Measurements from ENCODE around the gene GPR142.

The GPR142 gene

GRCh38 chr17:74349120-74349519 is 18.2 kb upstream of the GPR142 start:
- ATAC-seq, result no peak

GRCh38 chr17:74350486-74350885 is 16.8 kb upstream of the GPR142 start:
- no peak for ATAC-seq
- no peak for TF ChIP-seq TCF4 (CRISPR knock-in tag; IDR thresholded peaks at IDR 0.05; ENCODE audit: borderline replicate concordance)
- no peak for TF ChIP-seq SNAI2 (CRISPR knock-in tag; IDR thresholded peaks at IDR 0.05)
- TF ChIP-seq TSHZ2 (CRISPR knock-in tag; IDR thresholded peaks at IDR 0.05), result no peak
- no peak for TF ChIP-seq ZNF70 (CRISPR knock-in tag; IDR thresholded peaks at IDR 0.05)
- TF ChIP-seq ESRRG (CRISPR knock-in tag; IDR thresholded peaks at IDR 0.05), result no peak
- TF ChIP-seq POU6F1 (CRISPR knock-in tag; IDR thresholded peaks at IDR 0.05; ENCODE audit: borderline replicate concordance, low read depth), result no peak
- TF ChIP-seq RARB (CRISPR knock-in tag; IDR thresholded peaks at IDR 0.05), result no peak
- no peak for TF ChIP-seq BACH2 (CRISPR knock-in tag; IDR thresholded peaks at IDR 0.05; ENCODE audit: borderline replicate concordance)
- no peak for TF ChIP-seq CREB5 (CRISPR knock-in tag; IDR thresholded peaks at IDR 0.05; ENCODE audit: low read depth)
- no peak for TF ChIP-seq PPARA (CRISPR knock-in tag; IDR thresholded peaks at IDR 0.05; ENCODE audit: borderline replicate concordance)
- TF ChIP-seq ARNTL (CRISPR knock-in tag; IDR thresholded peaks at IDR 0.05; ENCODE audit: borderline replicate concordance, low read depth), result no peak
- TF ChIP-seq ZFP3 (CRISPR knock-in tag; IDR thresholded peaks at IDR 0.05), result no peak
- TF ChIP-seq ZFP30 (CRISPR knock-in tag; IDR thresholded peaks at IDR 0.05), result no peak

More at GRCh38 chr17:74349120-74349519, 18.2 kb upstream of the GPR142 start:
- TF ChIP-seq PATZ1 (CRISPR knock-in tag; IDR thresholded peaks at IDR 0.05; ENCODE audit: borderline replicate concordance), result no peak
- no peak for TF ChIP-seq CREB5 (CRISPR knock-in tag; IDR thresholded peaks at IDR 0.05; ENCODE audit: low read depth)
- TF ChIP-seq ISL1 (CRISPR knock-in tag; IDR thresholded peaks at IDR 0.05), result no peak
- TF ChIP-seq ARNTL (CRISPR knock-in tag; IDR thresholded peaks at IDR 0.05; ENCODE audit: borderline replicate concordance, low read depth), result no peak
- no peak for TF ChIP-seq ZFP3 (CRISPR knock-in tag; IDR thresholded peaks at IDR 0.05)
- no peak for TF ChIP-seq RARB (CRISPR knock-in tag; IDR thresholded peaks at IDR 0.05)
- TF ChIP-seq ZC3H10 (CRISPR knock-in tag; IDR thresholded peaks at IDR 0.05), result no peak
- TF ChIP-seq CSDC2 (CRISPR knock-in tag; IDR thresholded peaks at IDR 0.05), result no peak
- no peak for TF ChIP-seq CSRNP3 (CRISPR knock-in tag; IDR thresholded peaks at IDR 0.05)
- TF ChIP-seq ESRRG (CRISPR knock-in tag; IDR thresholded peaks at IDR 0.05), result no peak
- TF ChIP-seq OSR1 (CRISPR knock-in tag; IDR thresholded peaks at IDR 0.05), result no peak
- TF ChIP-seq POU6F1 (CRISPR knock-in tag; IDR thresholded peaks at IDR 0.05; ENCODE audit: borderline replicate concordance, low read depth), result no peak
- TF ChIP-seq TOX (CRISPR knock-in tag; IDR thresholded peaks at IDR 0.05; ENCODE audit: borderline replicate concordance), result no peak
- TF ChIP-seq ZNF70 (CRISPR knock-in tag; IDR thresholded peaks at IDR 0.05), result no peak
